Fibroblast of lung (primary cell): Measurements from ENCODE around the gene CHAT. TPM values are rescaled to one million over a fixed set of nuclear protein-coding genes. Genes with fewer than 3 reads are reported as not detected.

Experiments
- DNase-seq, 2 donors: peaks; one replicate each; pipeline versions ENCODE4 v3.0.0 to v3.0.0-alpha.2; 2010; ENCODE audit warnings: low read depth in 2 of 2
- H2AFZ ChIP-seq: 2 replicates; pipeline ENCODE4 v1.5.1; 2012; ENCODE audit warnings: low read length, control low read depth, inconsistent platforms
- H3K27ac ChIP-seq: 2 replicates; pipeline ENCODE4 v1.5.1; 2011; ENCODE audit warnings: low read length, control low read depth; ENCODE audit not compliant: insufficient read depth
- H3K27me3 ChIP-seq: 2 replicates; pipeline ENCODE4 v1.5.1; 2011; ENCODE audit warnings: mild to moderate bottlenecking, low read length; ENCODE audit not compliant: control insufficient read depth, insufficient read depth
- H3K36me3 ChIP-seq: 2 replicates; pipeline ENCODE4 v1.5.1; 2011; ENCODE audit warnings: low read length; ENCODE audit not compliant: control insufficient read depth, insufficient read depth
- H3K4me1 ChIP-seq: 2 replicates; pipeline ENCODE4 v1.5.1; 2011; ENCODE audit warnings: low read length; ENCODE audit not compliant: control insufficient read depth, insufficient read depth; ENCODE audit errors: extremely low read depth
- H3K4me2 ChIP-seq: 2 replicates; pipeline ENCODE4 v1.5.1; 2011; ENCODE audit warnings: low read length, control low read depth; ENCODE audit not compliant: insufficient read depth; ENCODE audit errors: extremely low read depth
- H3K4me3 ChIP-seq, 4 experiments: fragments of 200-600 bp in 1 of 4; sonication (generic) in 1 of 4; replicated peaks in 1 of 4; 2 replicates each; pipeline ENCODE4 v1.5.1; 2011 to 2016; ENCODE audit warnings: low read length in 4 of 4, low read depth in 3 of 4, mild to moderate bottlenecking in 3 of 4, control low read depth in 2 of 4, inconsistent platforms in 1 of 4, mixed read lengths in 1 of 4; ENCODE audit not compliant: insufficient read depth in 1 of 4; ENCODE audit errors: control extremely low read depth in 1 of 4
- H3K79me2 ChIP-seq: 2 replicates; pipeline ENCODE4 v1.5.1; 2012; ENCODE audit warnings: mild to moderate bottlenecking, low read length, inconsistent platforms; ENCODE audit not compliant: control insufficient read depth, insufficient read depth
- H3K9ac ChIP-seq: 2 replicates; pipeline ENCODE4 v1.5.1; 2011; ENCODE audit warnings: mild to moderate bottlenecking, low read length, control low read depth; ENCODE audit not compliant: insufficient read depth
- H3K9me3 ChIP-seq: 2 replicates; pipeline ENCODE4 v1.5.1; 2012; ENCODE audit warnings: low read depth, low read length; ENCODE audit not compliant: control insufficient read depth, insufficient read depth
- H4K20me1 ChIP-seq: 2 replicates; pipeline ENCODE4 v1.5.1; 2011; ENCODE audit warnings: low read length; ENCODE audit not compliant: control insufficient read depth, insufficient read depth; ENCODE audit errors: extremely low read depth
- CTCF ChIP-seq, 2 donors: IDR thresholded peaks in 1 of 2; conservative IDR thresholded peaks in 1 of 2; 1 replicate in 1 of 2; 2 replicates in 1 of 2; pipeline ENCODE4 v1.5.1; 2011 to 2012; ENCODE audit warnings: low read length in 2 of 2, control low read depth in 1 of 2, inconsistent platforms in 1 of 2, low read depth in 1 of 2, mild to moderate bottlenecking in 1 of 2
- EZH2 ChIP-seq: IDR thresholded peaks from 2 replicates; pipeline ENCODE4 v1.5.1; 2012; ENCODE audit warnings: low read length, control low read depth, mild to moderate bottlenecking; ENCODE audit errors: missing control alignments
- polyA plus RNA-seq, 2 donors: library from polyadenylated mRNA; depleted of rRNA in 1 of 2; stranded (reverse) in 1 of 2; unstranded in 1 of 2; fragments of >200 nt; gene quantifications; 2 replicates each; pipeline ENCODE4 v1.2.1, GENCODE V29; 2011 to 2012; ENCODE audit warnings: missing spikeins in 1 of 2
- total RNA-seq: library from RNA; depleted of rRNA; stranded (reverse); fragments of >200 nt; gene quantifications from 2 replicates; pipeline ENCODE4 v1.2.1, GENCODE V29; 2014

The CHAT gene
- total and polyA plus RNA-seq, 2 donors (not counting 1 experiment from before 2014, with no cell fraction given) = not detected

GRCh38 chr10:49593998-49594397, 19.8 kb upstream of the CHAT start:
- Histone ChIP-seq H3K27me3 (peaks cover 3% of the 10 kb centered on the region), H2AFZ (no peak overlapping the region), H3K9ac (no peak overlapping the region), H4K20me1 (no peaks in the 10 kb centered on the region), H3K9me3 (no peaks in the 10 kb centered on the region), H3K4me1 (no peaks in the 10 kb centered on the region), H3K4me2 (no peak overlapping the region), H3K4me3 (no peak overlapping the region), H3K36me3 (no peaks in the 10 kb centered on the region), H3K79me2 (no peaks in the 10 kb centered on the region), H3K27ac (no peak overlapping the region)
- TF ChIP-seq CTCF (conservative IDR thresholded peaks at IDR 0.05 in 1 of 2, IDR thresholded peaks at IDR 0.05 in 1 of 2; ENCODE audit: low read depth in 1 of 2, low read length in 2 of 2) = no peak
- TF ChIP-seq EZH2 = no peak
- no peak for DNase-seq

DNA sequence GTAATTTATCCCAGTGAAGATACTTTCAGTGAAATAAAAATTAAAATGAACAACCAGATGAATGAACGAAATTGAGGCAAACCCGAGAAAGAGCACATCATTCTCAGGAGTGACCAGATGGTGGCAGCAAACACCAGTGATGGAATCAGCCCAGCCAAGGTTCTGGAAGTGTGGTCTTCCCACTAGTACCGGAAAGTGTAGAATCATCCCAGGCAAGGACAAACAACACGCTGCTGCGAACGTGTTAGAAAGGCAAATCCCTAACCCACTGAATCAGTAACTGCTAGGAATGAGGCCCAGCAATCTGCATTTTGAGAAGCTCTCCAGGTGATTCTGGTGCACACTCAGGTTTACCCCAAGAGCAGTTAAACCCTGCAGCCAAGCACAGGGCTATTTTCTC, 19.2 kb upstream of the CHAT start:
- Histone ChIP-seq H3K36me3 (no peaks in the 10 kb centered on the region), H2AFZ (no peak overlapping the region), H3K4me2 (no peak overlapping the region)

GRCh38 chr10:49595003-49595712, 18.7 kb upstream of the CHAT start:
- no peak for DNase-seq
- Histone ChIP-seq H3K4me1 (no peaks in the 10 kb centered on the region), H2AFZ (no peak overlapping the region), H3K36me3 (no peaks in the 10 kb centered on the region), H4K20me1 (no peaks in the 10 kb centered on the region), H3K4me3 (no peak overlapping the region), H3K27me3 (peaks cover 3% of the 10 kb centered on the region), H3K9ac (no peak overlapping the region), H3K79me2 (no peaks in the 10 kb centered on the region), H3K9me3 (no peaks in the 10 kb centered on the region), H3K4me2 (no peak overlapping the region), H3K27ac (no peak overlapping the region)
- TF ChIP-seq EZH2 (no peak), CTCF (conservative IDR thresholded peaks at IDR 0.05 in 1 of 2, IDR thresholded peaks at IDR 0.05 in 1 of 2; ENCODE audit: low read depth in 1 of 2, low read length in 2 of 2) (no peak)

More for the DNA sequence above, 19.2 kb upstream of the CHAT start:
- H3K4me1 ChIP-seq = no peaks in the 10 kb centered on the region
- TF ChIP-seq CTCF (conservative IDR thresholded peaks at IDR 0.05 in 1 of 2, IDR thresholded peaks at IDR 0.05 in 1 of 2; ENCODE audit: low read depth in 1 of 2, low read length in 2 of 2) (peak; percentile 84 to 85), EZH2 (no peak)
- peak; percentile 51 to 67 for DNase-seq
- H4K20me1 ChIP-seq = no peaks in the 10 kb centered on the region
- H3K9me3 ChIP-seq = no peaks in the 10 kb centered on the region
- H3K4me3 ChIP-seq = no peak overlapping the region
- H3K79me2 ChIP-seq = no peaks in the 10 kb centered on the region
- no peak overlapping the region for H3K9ac ChIP-seq
- H3K27me3 ChIP-seq = peaks cover 3% of the 10 kb centered on the region
- H3K27ac ChIP-seq = no peak overlapping the region
